Endothelial cell of umbilical vein (primary cell): Measurements from ENCODE around the gene AZU1. TPM values are rescaled to one million over a fixed set of nuclear protein-coding genes. Genes with fewer than 3 reads are reported as not detected.

Experiments
- BruUV-seq: library from RNA; stranded (reverse); fragments of 400-500 nt; replicated peaks from 2 replicates; lab custom pipeline; 2021; lab: Mats Ljungman, UMichigan
- CTCF ChIA-PET: fragments of 300-600, 350-600 bp; sonication (Branson Sonifier 250); formaldehyde crosslinking; loops from one replicate; lab custom pipeline; 2021; ENCODE audit warnings: antibody characterized with exemption, inconsistent platforms; lab: Charles Lee
- POLR2A ChIA-PET: fragments of 300-600, 350-600 bp; sonication (Branson Sonifier 250); formaldehyde crosslinking; loops from one replicate; lab custom pipeline; 2021; ENCODE audit warnings: antibody characterized with exemption, inconsistent platforms; lab: Charles Lee
- DNase-seq: peaks from one replicate; pipeline ENCODE4 v3.0.0-alpha.2; 2011; ENCODE audit warnings: low read depth, low spot score
- FAIRE-seq: peaks from 2 replicates; lab custom pipeline; 2011; peaks lifted over from hg19 to GRCh38; lab: Jason Lieb, UNC
- H2AFZ ChIP-seq: 2 replicates; pipeline ENCODE4 v1.6.0; 2012; ENCODE audit warnings: low read depth, low read length, control low read depth, inconsistent platforms
- H3K27ac ChIP-seq: 2 replicates; pipeline ENCODE4 v1.5.1; 2011; ENCODE audit warnings: low read depth, mild to moderate bottlenecking, control low read depth, low read length, moderate library complexity; ENCODE audit not compliant: insufficient read depth
- H3K27me3 ChIP-seq, 2 experiments: 2 replicates each; pipeline versions ENCODE4 v1.6.0 to v1.6.1; 2011; ENCODE audit warnings: low read length in 2 of 2, mixed read lengths in 1 of 2; ENCODE audit not compliant: control insufficient read depth in 2 of 2, insufficient read depth in 2 of 2
- H3K36me3 ChIP-seq, 2 experiments: 2 replicates in 1 of 2; 3 replicates in 1 of 2; pipeline ENCODE4 v1.5.1; 2011; ENCODE audit warnings: low read length in 2 of 2, mild to moderate bottlenecking in 1 of 2, moderate library complexity in 1 of 2; ENCODE audit not compliant: control insufficient read depth in 2 of 2, insufficient read depth in 2 of 2; ENCODE audit errors: extremely low read depth in 1 of 2
- H3K4me1 ChIP-seq: 3 replicates; pipeline ENCODE4 v1.5.1; 2011; ENCODE audit warnings: mild to moderate bottlenecking, low read length; ENCODE audit not compliant: control insufficient read depth, insufficient read depth; ENCODE audit errors: extremely low read depth
- H3K4me2 ChIP-seq: 2 replicates; pipeline ENCODE4 v1.6.1; 2011; ENCODE audit warnings: low read length, control low read depth, mixed read lengths; ENCODE audit not compliant: insufficient read depth
- H3K4me3 ChIP-seq, 3 experiments: fragments of 200-600 bp in 1 of 3; sonication (generic), shearing (Covaris generic) in 1 of 3; replicated peaks in 1 of 3; 2 replicates each; pipeline ENCODE4 v1.5.1; 2011 to 2016; ENCODE audit warnings: control low read depth in 3 of 3, low read length in 3 of 3, mild to moderate bottlenecking in 2 of 3, inconsistent platforms in 1 of 3, low read depth in 1 of 3, moderate library complexity in 1 of 3; ENCODE audit not compliant: insufficient read depth in 1 of 3
- H3K79me2 ChIP-seq: 2 replicates; pipeline ENCODE4 v1.6.0; 2012; ENCODE audit warnings: low read length, inconsistent platforms; ENCODE audit not compliant: control insufficient read depth, insufficient read depth
- H3K9ac ChIP-seq: replicated peaks from 2 replicates; pipeline ENCODE3; 2011; ENCODE audit warnings: low read length, control low read depth; ENCODE audit not compliant: insufficient read depth; ENCODE audit errors: extremely low read depth
- H3K9me1 ChIP-seq: replicated peaks from 3 replicates; pipeline ENCODE4 v1.6.0; 2011; ENCODE audit warnings: mild to moderate bottlenecking, low read length; ENCODE audit not compliant: control insufficient read depth, insufficient read depth; ENCODE audit errors: extremely low read depth
- H3K9me3 ChIP-seq: replicated peaks from 2 replicates; pipeline ENCODE4 v1.5.1; 2012; ENCODE audit warnings: low read length, inconsistent platforms; ENCODE audit not compliant: control insufficient read depth, insufficient read depth
- H4K20me1 ChIP-seq: replicated peaks from 2 replicates; pipeline ENCODE3; 2011; ENCODE audit warnings: mild to moderate bottlenecking, low read length; ENCODE audit not compliant: control insufficient read depth, insufficient read depth; ENCODE audit errors: extremely low read depth
- EZH2 ChIP-seq: IDR thresholded peaks from 2 replicates; pipeline ENCODE4 v1.6.1; 2012; ENCODE audit warnings: borderline replicate concordance, low read depth, mild to moderate bottlenecking, moderate library complexity, low read length, inconsistent platforms; ENCODE audit not compliant: severe bottlenecking
- FOS ChIP-seq: IDR thresholded peaks from 2 replicates; pipeline ENCODE4 v1.6.1; 2011; ENCODE audit warnings: mild to moderate bottlenecking, low read length, moderate library complexity, borderline replicate concordance; ENCODE audit not compliant: insufficient read depth
- GATA2 ChIP-seq: IDR thresholded peaks from 2 replicates; pipeline ENCODE4 v1.7.0; 2011; ENCODE audit warnings: low read depth, mild to moderate bottlenecking, moderate library complexity, mixed read lengths, low read length; ENCODE audit not compliant: insufficient read length, insufficient read depth
- JUN ChIP-seq: IDR thresholded peaks from 2 replicates; pipeline ENCODE4 v1.6.1; 2011; ENCODE audit warnings: borderline replicate concordance, low read depth; ENCODE audit not compliant: insufficient read length, insufficient read depth
- MYC ChIP-seq: IDR thresholded peaks from one replicate; pipeline ENCODE4 v1.6.1; 2011; ENCODE audit warnings: mild to moderate bottlenecking, low read depth, low read length
- POLR2A ChIP-seq: IDR thresholded peaks from 2 replicates; pipeline ENCODE4 v1.6.1; 2012; ENCODE audit warnings: low read depth, mild to moderate bottlenecking, control low read depth, low read length
- POLR2AphosphoS5 ChIP-seq: IDR thresholded peaks from 2 replicates; pipeline ENCODE4 v1.6.1; 2012; ENCODE audit warnings: low read depth, mild to moderate bottlenecking, control low read depth, low read length, moderate library complexity; ENCODE audit not compliant: insufficient read depth
- dilution Hi-C: fragments of 300-500 bp; cut with MboI; formaldehyde crosslinking; loops from one replicate; pipeline ENCODE4 v1.15.0; 2019; ENCODE audit warnings: low sequenced_read_pairs; ENCODE audit not compliant: extremely low pct_ligation_motif_present
- intact Hi-C: fragments of 100-400 bp; cut with micrococcal nuclease; formaldehyde crosslinking; loops from one replicate; pipeline ENCODE4 v1.10.0; 2022
- polyA plus RNA-seq, 4 experiments: library from polyadenylated mRNA; depleted of rRNA in 3 of 4; stranded (reverse) in 3 of 4; unstranded in 1 of 4; fragments of >200 nt; gene quantifications; 2 replicates each; pipeline versions ENCODE4 v1.2.1 to v1.2.3, GENCODE V29; 2011 to 2012; ENCODE audit warnings: missing spikeins in 1 of 4
- total RNA-seq: library from RNA; stranded (reverse); gene quantifications from 2 replicates; pipeline ENCODE4 v1.2.3, GENCODE V29; 2021
- TF ChIP-seq, protein P1 (sequence below), 2 donors: IDR thresholded peaks; 1 replicate in 1 of 2; 2 replicates in 1 of 2; pipeline ENCODE4 v1.5.1; 2011; ENCODE audit warnings: low read length in 2 of 2, mild to moderate bottlenecking in 2 of 2, moderate library complexity in 2 of 2, control low read depth in 1 of 2, inconsistent platforms in 1 of 2, low read depth in 1 of 2; ENCODE audit not compliant: insufficient read depth in 1 of 2; ENCODE audit errors: extremely low read depth in 1 of 2
- TF ChIP-seq, protein P2 (sequence below): IDR thresholded peaks from 2 replicates; pipeline ENCODE4 v1.6.1; 2011; ENCODE audit not compliant: insufficient read depth, insufficient read length

Gene AZU1
- total and polyA plus RNA-seq, 2 donors (not counting 3 experiments of a cell fraction or from before 2014, with no cell fraction given) = 0.12 TPM; not detected in 1

DNA sequence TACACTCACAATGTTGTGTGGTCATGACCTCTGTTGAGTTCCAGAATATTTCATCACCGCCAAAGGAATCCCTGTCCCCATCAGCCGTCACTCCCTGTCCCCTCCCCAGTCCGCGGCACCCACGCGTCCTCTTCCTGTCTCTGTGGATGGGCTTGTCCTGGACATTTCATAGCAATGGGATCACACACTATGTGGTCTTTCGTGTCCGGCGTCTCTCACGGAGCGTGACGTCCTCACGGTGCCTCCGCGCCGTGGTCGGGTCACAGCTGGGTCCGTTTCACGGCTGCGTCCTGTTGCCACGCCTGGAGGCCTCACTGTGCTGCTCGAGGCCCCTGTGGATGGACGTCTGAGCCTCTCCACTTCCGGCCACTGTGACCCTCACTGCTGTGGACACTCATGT is 6.6 kb downstream of the AZU1 start:
- no peak overlapping the region for H2AFZ ChIP-seq
- H4K20me1 ChIP-seq = no peaks in the 10 kb centered on the region
- H3K79me2 ChIP-seq = no peaks in the 10 kb centered on the region
- no peak overlapping the region for H3K4me2 ChIP-seq
- TF ChIP-seq, protein P1, sequence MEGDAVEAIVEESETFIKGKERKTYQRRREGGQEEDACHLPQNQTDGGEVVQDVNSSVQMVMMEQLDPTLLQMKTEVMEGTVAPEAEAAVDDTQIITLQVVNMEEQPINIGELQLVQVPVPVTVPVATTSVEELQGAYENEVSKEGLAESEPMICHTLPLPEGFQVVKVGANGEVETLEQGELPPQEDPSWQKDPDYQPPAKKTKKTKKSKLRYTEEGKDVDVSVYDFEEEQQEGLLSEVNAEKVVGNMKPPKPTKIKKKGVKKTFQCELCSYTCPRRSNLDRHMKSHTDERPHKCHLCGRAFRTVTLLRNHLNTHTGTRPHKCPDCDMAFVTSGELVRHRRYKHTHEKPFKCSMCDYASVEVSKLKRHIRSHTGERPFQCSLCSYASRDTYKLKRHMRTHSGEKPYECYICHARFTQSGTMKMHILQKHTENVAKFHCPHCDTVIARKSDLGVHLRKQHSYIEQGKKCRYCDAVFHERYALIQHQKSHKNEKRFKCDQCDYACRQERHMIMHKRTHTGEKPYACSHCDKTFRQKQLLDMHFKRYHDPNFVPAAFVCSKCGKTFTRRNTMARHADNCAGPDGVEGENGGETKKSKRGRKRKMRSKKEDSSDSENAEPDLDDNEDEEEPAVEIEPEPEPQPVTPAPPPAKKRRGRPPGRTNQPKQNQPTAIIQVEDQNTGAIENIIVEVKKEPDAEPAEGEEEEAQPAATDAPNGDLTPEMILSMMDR (IDR thresholded peaks at IDR 0.05; ENCODE audit: extremely low read depth in 1 of 2, insufficient read depth in 1 of 2, low read depth in 1 of 2, low read length in 2 of 2) = no peak
- TF ChIP-seq JUN = no peak
- TF ChIP-seq POLR2AphosphoS5 = no peak
- no peak for TF ChIP-seq FOS
- no peak for TF ChIP-seq POLR2A
- TF ChIP-seq GATA2 = no peak
- no peak for TF ChIP-seq EZH2
- TF ChIP-seq, protein P2, sequence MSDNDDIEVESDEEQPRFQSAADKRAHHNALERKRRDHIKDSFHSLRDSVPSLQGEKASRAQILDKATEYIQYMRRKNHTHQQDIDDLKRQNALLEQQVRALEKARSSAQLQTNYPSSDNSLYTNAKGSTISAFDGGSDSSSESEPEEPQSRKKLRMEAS = no peak
- no peak for TF ChIP-seq MYC
- no peak overlapping the region for H3K27ac ChIP-seq
- no TSS peak for BruUV-seq
- ChIA-PET CTCF (interaction anchor here (0.7 kb wide), 1 partner anchor 128 kb away, joined by 3 read pairs; no protein-coding TSS in a partner anchor), POLR2A (no interaction called here)
- H3K36me3 ChIP-seq = no peaks in the 10 kb centered on the region
- no peaks in the 10 kb centered on the region for H3K9me3 ChIP-seq
- dilution Hi-C loops (no loop called here), intact Hi-C loops (no loop called here)
- no peak overlapping the region for H3K4me3 ChIP-seq
- no peaks in the 10 kb centered on the region for H3K9me1 ChIP-seq
- FAIRE-seq (no peak), DNase-seq (no peak)
- H3K4me1 ChIP-seq = no peaks in the 10 kb centered on the region
- no peaks in the 10 kb centered on the region for H3K27me3 ChIP-seq
- no peak overlapping the region for H3K9ac ChIP-seq
